SU-DHL-6 (cell line): ENCODE data around the gene RAET1G.

Experiments
- CTCF ChIP-seq: fragments of 200-600 bp; sonication (generic); IDR thresholded peaks from one replicate; pipeline ENCODE4 v1.5.1; 2017; ENCODE audit warnings: antibody characterized with exemption, mild to moderate bottlenecking, low read length, moderate library complexity; ENCODE audit not compliant: insufficient read depth, poor library complexity, severe bottlenecking
- EZH2phosphoT487 ChIP-seq: fragments of 200-600 bp; sonication (generic), shearing (Covaris generic); conservative IDR thresholded peaks from 2 replicates; pipeline ENCODE4 v1.6.1; 2018; ENCODE audit warnings: mild to moderate bottlenecking, antibody characterized with exemption, low read length, moderate library complexity, mixed read lengths

DNA sequence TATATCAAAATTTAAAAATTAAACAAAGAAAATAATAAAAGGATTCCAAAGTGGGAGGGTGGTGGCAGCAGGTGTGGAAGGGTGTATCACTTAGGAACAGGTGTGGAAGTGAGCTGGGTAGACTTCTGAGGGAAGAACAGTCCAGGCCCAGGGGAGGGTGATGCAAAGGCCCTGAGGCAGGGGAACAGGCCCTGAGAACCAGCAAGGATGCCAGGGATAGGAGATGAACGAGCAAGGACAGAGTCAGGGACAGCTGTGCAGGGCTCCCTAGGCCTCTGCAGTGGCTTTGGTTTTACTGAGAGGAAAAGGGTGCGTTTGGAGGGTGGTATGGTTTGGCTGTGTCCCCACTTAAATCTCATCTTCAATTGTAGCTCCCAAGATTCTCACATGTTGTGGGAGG, 15.6 kb downstream of the RAET1G start:
- no peak for TF ChIP-seq CTCF
- TF ChIP-seq EZH2phosphoT487: no peak
